HG03064 (cell line): ENCODE results near the gene ACOT13.
"Not testable (repeated sequence)": the region's sequence is repeated elsewhere in the genome, so short reads cannot be mapped to it uniquely, and the experiment has no call there.

Experiments
- ATAC-seq: cut with Tn5 transposase; IDR thresholded peaks from one replicate; pipeline ENCODE4 v1.9.1; 2021; ENCODE audit warnings: low read depth; ENCODE audit not compliant: unreplicated experiment

ACOT13 gene

DNA sequence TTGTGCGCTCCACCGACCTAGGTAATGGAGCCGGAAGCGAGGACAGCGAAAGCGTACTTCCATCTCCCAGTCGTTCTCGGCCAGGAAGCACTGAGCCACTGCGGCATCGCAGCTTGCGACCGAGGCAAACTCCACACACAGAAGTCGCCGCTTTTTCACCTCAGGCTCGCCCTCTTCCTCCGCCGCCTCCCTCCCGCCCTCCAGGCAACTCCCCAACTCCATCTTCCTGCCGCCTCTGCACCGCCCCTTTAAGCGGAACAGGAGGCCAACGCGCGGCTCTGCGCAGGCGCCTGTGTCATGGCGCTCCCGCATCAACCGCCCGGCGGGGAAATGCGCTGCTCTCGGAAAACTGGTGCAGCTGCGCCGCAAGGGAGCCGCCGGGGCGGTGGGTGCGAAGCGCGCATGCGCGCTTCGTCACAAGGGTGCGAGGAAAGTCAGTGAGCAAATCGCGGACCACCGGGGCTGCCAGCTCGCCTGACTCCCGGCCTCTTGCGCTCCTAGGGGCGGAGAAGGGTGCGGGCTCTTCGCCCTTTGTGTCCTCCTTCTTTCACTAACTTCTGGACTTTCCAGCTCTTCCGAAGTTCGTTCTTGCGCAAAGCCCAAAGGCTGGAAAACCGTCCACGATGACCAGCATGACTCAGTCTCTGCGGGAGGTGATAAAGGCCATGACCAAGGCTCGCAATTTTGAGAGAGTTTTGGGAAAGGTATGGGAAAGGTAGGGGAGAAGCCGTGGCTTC, at the start of gene ACOT13, which contains the start of gene TDP2:
ACOT13 (plus strand) TSS at position 437 of the 737 bp plus-strand sequence; CDS start at position 624, 187 bp downstream.
TDP2 (minus strand) TSS at position 259 of the 737 bp plus-strand sequence; CDS start at position 222, 37 bp downstream.
- ATAC-seq = peak; percentile 96

DNA sequence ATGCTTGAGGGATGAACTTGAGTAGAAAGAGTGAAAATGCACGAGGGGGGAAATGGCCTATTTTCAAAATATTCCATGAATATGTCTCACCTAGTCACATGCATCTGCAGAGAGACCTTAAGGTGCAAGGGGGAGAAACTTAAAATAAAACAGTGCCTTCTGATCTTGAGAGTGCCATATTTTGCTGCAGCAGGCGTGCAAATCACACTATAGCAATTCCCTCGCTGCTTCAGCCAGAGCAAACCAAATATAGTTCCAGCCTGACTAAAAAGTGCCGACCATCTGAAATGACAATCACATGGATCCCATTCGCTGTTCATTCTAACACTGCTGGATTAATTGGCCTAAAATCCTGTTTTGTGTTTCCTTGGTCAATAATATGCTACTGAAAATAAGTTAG, 47.2 kb upstream of the ACOT13 start:
- ATAC-seq = no peak

DNA sequence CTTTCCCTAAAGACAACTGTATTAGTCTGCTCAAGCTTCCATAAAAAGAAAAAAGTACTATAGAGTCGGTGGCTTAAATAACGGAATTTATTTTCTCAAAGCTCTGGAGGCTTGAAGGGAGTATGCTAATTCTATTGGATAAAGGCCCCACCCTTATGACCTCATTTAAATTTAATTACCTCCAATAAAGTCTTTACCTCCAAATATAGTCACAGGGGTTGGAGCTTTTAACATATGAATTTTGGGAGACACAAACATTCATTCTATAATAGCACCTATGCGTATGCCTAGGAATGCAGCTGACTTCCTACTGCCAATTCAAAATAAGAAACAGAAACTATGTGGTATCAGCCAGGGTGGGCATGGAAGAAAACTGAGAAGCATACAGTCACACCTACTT, 46.2 kb upstream of the ACOT13 start:
- no peak for ATAC-seq

DNA sequence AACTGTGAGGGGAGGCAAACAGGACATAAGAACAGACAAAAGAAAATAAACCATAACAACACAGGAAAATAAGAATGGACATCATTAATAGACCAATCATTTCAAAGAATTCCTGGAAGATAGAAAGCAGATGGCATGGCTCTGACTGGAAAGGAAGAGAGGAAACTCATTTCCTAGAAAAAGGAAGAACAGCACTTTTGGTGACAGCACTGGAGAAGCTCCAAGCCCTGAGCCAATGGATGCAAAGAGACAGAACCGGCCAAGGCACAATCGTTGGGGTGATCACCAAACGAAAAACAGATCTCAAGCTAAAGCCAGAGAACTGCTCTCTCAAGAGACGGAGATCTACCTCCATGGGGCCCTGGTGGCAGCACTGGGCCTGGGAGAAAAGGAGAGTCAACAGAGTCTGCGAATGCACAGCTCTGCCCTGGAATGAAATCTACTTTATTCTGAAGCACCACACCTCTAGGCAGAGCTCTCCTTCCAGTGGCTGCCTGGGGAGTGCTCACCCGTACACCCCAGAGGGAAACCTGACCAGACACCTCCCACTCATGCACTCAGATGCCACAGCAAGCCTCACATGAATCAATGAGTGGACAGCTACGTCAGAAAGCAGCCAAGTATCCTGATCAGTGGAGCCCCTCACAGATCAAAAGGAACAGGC, 45.1 kb upstream of the ACOT13 start:
- ATAC-seq = no peak

DNA sequence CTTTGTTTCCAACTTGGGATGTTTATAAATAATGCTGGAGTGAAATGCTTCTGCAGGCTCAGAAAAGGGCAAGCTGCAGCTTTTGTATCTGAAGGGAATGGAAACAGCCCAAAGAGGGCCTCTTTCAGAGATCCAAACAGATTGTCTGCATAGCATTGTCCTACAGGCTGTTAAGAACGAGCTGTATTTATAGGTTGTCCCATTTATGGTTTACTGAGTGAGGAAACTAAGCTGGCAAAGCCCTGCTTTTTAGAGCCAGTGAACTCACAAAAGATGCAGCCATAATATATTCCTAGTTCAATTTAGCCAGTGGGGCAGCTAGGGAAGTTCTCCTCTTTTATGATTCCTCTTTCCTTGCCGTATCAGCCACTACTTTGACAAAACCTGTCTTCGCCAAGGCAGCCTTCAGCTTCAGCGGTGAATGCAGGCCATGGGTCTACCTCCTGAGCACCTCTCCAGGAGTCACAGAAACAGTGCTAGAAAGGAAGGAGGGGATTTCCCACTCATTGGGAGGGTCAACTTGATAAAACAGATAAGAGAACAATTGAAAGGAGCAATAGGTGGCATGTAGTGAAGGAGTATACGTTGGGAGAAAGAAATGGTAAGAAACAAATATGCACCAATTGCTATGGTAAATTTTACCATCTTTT, 35.9 kb upstream of the ACOT13 start:
- no peak for ATAC-seq

DNA sequence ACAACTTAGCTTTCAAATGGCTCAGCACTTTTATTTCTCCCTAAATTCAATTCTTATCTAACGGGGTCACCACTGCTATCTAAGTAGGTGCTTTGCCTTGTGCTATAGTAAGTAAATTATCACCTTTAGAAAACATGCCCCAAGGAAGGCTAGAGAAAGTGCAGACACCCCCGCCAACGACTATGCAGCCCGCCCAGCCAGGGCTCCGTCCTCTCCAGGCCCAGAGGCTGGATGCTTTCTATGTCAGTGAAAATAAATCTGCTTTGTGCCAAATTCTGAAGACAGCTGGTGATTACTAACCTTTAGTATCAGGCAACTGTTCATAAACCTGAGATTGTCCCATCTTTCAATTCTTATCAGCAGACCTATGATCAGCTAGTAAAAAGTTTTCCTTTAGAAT, 35.2 kb upstream of the ACOT13 start:
- no peak for ATAC-seq

DNA sequence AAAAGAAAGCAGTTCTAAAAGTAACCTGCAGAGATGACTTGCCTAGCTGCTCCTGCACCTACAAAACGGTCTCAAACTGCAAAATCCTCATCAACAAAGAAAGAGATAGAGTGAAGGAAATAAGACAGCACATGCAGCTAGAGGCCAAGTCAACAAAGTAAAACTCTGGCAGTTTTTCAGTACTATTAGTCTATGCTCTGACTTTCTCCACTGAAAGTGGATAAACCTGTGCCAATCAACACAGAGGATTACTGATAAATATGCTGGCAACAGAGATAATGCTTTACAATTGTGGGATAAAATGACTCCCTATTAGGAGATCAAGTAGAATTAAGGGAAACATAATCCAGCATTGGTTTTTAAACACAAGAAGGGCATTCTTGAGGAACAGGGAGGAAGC, 34.3 kb upstream of the ACOT13 start:
- no peak for ATAC-seq

DNA sequence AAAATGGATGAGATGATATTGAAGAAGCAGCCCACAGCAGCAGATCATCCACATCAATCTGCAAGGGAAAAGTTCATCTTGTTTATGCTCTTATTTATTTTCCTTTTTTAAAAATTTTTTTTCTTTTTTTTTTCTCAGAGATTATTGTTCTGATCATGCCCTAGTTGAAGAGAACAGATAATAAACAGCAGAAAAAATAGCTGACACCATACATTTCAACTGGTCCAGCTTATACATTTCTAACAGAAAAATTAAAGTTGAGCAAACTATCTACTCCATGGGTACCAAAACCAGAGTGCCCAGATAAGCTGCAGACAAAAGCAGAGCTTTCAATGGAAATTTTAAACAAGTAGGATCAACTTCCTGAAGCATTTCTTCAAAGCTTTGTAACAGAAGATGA, 30.2 kb upstream of the ACOT13 start:
- ATAC-seq = no peak

DNA sequence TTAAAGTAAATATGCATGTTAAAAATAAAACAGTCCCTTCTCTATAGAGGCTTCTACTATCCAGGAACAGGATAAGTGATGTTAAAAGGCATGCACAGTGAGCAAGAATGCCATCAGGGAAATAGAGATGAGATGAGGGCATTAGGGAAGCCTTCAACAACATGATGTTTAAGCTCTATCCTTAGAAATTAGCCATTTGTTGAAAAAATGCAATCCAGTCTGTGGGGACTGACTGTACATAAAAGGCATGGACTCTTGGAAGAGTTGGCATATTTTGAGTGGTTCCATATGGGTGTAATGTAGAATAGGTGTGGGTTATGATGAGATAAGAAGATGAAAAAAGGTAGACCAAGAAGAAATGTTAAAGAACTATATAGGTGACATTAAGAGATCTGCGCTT, 26.7 kb upstream of the ACOT13 start:
- no peak for ATAC-seq

DNA sequence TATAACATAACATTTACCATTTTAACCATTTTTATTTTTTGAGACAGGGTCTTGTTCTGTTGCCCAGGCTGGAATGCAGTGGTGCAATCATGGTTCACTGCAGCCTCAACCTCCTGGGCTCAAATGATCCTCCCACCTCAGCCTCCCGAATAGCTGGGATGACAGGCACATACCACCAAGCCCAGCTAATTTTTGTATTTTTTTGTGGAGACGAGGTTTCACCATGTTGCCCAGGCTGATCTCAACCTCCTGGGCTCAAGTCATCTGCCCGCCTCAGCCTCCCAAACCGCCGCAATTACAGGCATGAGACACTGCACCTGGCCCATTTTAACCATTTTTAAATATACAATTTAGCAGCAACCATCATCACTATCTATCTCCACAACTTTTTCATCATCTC, 26.2 kb upstream of the ACOT13 start:
- ATAC-seq = not testable (repeated sequence)

DNA sequence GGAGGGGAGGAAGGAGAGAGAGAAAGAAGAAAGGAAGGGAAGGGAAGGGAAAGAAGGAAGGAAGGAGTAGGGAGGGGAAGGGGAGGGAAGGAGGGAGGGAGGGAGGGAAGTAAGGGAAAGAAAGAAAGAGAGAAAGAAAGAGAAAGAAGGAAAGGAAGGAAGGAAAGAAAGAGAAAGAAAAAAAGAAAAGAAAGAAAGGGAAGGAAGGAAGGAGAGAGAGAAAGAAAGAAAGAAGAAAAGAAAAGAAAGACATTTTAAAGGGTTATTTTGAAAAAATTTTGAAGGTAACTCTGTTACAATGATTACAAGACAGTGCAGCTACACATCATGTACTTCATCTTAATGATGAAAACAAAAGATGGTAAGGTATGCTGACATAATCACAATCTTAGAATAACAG, 24.8 kb upstream of the ACOT13 start:
- no peak for ATAC-seq

DNA sequence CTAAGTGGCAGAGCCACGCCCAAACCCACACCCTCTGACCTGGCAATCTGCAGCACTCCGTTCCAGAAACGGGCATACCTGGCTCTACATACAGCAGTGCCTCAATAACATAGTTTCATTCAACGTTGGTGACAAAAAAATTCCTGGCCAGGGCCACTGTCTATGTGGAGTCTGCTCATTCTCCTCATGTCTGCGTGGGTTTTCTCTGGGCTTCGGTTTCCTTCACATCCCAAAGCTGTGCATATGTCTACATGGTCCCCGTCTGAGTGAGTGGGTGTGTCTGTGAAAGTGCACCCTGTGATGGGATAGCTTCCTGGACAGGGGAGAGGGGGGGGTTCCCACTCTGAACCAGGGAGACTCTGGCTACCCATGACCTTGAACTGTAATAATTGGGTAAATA, 23.0 kb upstream of the ACOT13 start:
- ATAC-seq = no peak

DNA sequence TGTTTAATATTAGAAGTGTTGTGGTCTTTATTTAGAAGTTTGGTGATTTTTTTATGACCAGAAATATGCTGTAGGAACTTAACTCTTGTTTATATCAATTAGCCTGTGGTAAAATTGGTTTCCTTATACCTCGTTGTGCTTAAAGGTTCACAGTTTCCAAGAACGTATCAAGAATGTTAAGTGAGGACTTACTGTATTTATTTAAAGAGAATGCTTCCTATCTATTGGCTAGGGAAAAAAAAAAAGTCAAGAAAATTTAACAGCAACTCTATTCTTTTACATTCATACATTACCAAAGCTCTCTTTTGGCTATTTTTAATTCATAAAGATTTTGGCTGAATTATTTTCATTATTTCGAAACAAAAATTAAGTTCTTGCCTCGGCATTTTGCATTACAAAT, 22.5 kb upstream of the ACOT13 start:
- ATAC-seq = no peak

DNA sequence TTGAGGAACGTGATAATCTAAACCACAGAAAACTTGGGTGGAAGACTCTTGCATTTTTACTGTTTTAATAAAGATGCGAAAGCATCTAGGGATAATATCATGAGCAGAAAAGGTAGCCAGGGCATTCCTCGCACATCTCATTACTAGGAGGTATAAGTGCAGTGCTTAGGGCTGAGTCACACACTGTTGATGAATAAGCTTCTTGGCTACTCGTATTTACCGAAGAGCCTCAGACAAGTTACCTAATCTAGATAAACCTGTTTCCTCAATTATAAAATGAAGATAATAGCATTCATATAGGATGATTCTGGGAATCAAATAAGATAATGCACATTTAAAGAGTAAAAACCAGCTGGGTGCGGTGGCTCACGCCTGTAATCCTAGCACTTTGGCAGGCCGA, 20.1 kb upstream of the ACOT13 start:
- no peak for ATAC-seq

DNA sequence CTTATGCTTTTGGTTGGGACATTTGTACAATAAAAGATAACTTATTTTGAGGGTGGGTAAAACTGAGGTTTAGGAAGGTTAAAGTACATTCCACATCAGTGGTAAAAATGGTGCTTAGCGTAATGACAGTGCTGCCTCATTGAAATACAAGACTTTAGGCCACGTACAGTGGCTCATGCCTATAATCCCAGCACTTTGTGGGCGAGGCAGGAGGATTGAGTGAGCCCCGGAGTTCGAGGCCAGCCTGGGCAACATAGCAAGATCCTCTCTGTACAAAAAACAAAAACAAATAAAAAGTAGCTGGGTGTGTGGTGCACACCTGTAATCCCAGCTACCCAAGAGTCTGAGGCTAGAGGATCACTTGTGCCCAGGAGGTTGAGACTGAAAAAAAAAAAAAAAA, 18.6 kb upstream of the ACOT13 start:
- no peak for ATAC-seq

DNA sequence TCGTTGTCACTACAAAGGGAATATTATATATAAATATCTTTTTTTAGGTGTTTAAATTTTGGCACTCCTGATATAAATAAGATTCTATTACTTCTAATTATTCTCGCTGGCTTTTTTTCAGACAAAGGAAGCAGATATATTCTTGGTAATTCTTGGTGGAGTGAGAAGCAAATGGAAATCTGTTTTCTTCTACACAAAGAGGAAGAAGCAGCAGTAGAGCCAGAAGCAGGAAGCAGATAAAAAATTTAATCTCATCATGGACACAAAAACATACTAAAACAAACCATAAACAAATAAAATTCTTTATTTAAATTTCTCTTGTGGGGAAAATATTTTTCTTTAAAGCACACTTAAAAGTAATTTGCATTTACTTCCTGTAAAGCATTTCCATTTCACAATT, 17.2 kb upstream of the ACOT13 start:
- no peak for ATAC-seq

DNA sequence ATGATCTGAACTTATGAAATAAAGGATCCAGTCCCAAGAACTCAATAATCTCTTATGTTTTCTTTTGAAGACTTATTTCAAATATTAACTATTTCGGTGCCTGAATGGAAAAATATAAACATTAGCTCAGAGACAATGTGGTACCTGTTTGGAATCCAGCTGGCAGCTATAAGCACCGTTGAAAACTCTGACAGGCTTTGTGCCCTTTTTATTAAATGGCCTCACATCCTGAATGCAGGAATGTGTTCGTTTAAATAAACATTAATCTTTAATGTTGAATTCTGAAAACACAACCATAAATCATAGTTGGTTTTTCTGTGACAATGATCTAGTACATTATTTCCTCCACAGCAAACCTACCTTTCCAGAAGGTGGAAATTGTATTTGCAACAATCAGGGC, 16.5 kb upstream of the ACOT13 start:
- ATAC-seq = no peak

DNA sequence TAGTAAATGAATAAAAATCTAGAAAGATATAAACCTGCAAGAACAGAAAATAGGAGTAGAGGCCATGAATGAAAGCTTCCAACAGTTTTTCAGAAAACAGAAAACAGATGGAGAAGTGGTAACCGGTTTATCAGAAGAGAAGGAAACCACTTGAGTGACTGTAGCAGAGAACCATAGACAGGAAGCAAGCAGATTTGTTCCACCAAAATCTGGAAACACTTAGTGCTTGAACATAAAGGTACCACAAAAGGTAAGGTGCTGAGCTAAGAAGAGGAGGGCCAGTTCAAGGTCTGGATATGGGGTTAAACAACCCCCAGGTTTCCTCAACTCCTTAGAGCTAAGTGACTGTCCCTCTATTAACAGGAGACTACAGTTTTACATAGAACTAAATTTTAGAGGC, 11.7 kb upstream of the ACOT13 start:
- ATAC-seq = no peak

DNA sequence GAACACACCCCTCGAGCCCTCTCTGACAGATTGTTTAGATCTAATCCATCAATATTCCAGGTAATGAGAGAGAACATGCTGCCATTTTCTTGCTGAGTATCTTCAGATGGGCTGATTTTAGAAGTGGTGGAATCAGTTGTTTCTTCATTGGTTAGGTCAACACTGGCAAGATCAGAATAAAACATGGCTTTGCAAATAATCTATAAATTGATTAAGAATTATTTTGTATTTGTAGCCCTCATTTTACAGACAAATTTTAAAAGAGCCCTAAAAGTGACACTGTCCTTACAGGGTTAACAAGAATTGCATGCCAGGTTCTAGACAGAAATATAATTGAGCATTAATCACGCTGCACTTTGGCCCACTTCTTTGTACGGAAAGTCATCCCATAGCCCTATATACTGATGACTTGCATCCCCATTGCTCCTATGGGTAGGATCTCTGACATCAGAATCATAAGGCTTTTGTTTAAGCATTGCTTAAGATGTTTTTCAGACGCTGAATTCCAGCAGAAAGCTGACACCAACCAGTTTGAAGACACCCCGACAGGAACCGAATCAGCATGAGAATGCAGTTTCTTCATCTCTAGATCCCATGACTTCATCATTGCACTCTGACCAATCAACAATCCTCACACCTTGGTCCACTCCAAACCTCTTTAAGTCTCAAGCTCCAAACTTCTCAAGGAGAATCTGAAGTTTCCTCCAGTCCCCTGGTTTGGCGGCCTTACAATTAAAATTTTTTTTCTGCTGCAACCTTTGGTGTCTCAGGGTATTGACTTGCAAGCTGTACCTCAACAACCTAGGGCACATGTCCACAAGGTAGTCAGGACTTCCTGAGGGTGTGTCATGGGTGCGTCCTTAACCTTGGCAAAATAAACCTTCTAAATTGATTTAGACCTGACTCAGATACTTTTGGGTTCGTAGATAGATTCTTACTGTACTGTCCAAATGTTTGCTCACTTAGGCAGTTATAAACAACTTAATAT, 8.0 kb upstream of the ACOT13 start:
- ATAC-seq = no peak

DNA sequence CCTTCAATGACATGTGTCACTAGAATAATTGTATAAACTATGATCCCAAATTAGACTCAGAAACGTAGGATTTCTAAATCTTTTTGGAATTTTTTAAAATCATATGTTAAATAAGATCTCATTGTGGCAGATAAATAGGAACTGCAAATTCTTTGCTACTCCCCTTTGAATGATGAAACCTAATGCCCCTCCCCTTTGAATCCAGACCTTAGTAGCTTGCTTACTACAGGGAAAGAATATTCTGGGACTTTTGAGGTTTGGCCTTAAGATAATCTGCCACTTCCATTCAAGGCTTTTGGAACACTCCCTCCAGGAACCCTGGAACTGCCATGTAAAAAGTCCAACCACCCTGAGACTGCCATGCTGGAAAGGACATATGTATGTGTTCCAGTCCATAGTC, 7.3 kb upstream of the ACOT13 start:
- ATAC-seq = no peak

DNA sequence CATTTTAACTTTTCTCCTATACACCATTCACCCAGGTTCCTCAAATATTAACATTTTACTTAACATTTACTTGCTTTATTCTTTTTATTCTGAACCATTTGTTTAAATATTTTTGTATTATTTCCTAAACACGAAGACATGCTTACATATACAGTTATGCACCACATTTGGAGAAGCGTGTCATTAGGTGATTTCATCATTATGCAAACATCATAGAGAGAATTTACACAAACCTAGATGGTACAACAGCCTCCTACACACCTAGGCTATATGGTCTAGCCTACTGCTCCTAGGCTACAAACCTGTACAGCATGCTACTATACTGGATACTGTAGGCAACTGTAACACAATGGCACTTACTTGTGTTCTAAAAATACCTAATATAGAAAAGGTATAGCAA, 6.8 kb upstream of the ACOT13 start:
- ATAC-seq = no peak
